ENCODE measurements around the gene PRADC1.
"Not testable (repeated sequence)": the region's sequence is repeated elsewhere in the genome, so short reads cannot be mapped to it uniquely, and the experiment has no call there.

PRADC1 gene

DNA sequence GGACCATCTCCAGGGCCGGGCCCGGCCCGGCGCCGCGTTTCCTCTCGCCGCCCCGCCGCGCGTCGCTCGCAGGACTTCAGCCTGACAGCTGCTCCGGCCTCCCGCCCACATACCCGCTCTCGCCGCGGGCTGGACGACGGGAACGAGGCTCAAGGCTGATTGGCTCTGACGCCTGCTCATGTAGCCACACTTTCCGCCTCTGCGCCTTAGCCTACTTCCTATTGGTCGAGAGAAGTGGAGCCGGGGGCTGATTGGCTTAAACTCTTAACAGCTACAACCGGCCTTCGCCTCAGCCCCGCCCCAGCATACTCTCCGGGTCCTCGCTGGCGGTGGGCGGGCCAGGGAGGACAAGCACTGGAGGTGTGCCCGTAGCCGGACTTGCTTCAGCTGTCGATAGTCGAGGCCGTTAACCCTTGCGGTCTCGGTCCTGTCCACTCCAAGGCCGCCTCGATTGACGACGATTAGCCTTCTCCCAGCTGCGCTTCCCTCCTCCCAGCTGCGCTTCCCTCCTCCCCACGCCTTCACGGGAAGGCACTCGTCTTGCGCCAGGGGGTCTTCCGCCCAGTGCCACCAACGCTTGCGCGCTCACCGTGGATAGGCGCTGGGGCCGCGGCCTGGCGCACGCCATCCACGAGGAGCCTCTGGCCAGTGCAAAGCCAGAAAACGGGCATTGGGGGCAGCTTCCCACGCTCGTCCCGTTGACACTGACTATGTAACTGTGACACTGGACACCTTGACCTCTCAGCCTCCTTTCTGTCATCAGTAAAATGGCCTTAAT is at the start of gene PRADC1:
TSS of gene PRADC1 (minus strand) at position 86 of the 778 bp plus-strand sequence. CDS start at position 7, 79 bp downstream.
- in situ Hi-C loops (cut with HindIII; ENCODE audit: low sequenced_read_pairs): no loop called here

DNA sequence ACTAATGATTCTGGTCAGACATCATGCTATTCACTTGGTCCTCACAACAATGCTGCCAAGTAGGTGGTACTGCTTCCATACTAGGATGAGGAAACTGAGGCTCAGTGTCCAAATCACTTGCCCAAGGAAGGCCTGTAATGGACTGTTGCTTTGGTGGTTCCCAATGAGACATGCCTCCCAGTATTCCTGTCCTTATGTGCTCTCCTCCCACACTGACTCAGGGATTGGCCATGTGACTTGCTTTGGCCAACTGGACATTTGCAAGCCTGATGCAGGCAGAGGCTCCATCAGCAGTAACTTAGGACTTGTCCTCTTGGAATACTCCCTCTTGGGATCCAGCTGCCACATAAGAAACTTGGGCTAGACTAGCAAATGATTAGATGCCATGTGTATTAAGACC is 48.2 kb upstream of the PRADC1 start:
- in situ Hi-C loops (cut with HindIII; ENCODE audit: low sequenced_read_pairs): no loop called here

DNA sequence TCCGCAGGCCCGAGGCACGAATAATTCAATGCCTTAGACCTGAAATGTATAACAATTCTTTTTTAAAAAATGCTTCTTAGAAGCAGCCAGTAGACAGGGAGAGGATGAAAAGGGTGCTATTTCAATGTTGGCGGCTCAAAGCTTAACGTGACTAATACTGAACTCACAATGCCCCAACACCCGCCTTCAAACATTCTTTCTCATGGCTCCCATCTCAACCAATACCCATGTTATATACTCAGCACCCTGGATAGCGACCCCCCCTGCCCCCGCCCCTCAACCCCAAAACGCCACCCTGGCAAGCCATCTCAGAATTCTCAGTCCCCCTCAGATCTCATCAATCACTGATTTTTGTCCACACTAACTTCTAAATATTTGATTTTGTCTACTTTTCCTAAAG is 46.8 kb upstream of the PRADC1 start:
- in situ Hi-C loops (cut with HindIII; ENCODE audit: low sequenced_read_pairs): no loop called here

DNA sequence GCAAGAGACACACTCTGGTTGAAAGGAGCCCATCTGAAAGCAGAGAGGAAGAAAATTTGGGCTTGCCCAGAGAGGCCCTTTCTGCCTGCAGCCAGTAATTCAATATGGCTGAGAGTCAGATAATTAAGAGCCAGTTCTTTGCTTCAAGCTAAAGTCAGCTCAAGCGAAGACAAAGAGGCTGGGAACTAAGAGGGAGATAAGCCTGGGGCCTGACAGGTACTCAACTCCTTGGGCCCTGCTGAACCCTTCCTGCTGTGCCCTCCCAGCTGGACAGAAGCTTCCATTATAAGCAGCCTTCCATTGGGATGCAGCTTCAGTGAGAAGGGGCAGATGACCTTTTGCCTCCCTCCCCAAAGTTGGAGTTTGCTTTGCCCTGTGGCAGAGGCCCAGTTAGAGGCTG is 39.2 kb upstream of the PRADC1 start:
- in situ Hi-C loops (cut with HindIII; ENCODE audit: low sequenced_read_pairs): no loop called here

DNA sequence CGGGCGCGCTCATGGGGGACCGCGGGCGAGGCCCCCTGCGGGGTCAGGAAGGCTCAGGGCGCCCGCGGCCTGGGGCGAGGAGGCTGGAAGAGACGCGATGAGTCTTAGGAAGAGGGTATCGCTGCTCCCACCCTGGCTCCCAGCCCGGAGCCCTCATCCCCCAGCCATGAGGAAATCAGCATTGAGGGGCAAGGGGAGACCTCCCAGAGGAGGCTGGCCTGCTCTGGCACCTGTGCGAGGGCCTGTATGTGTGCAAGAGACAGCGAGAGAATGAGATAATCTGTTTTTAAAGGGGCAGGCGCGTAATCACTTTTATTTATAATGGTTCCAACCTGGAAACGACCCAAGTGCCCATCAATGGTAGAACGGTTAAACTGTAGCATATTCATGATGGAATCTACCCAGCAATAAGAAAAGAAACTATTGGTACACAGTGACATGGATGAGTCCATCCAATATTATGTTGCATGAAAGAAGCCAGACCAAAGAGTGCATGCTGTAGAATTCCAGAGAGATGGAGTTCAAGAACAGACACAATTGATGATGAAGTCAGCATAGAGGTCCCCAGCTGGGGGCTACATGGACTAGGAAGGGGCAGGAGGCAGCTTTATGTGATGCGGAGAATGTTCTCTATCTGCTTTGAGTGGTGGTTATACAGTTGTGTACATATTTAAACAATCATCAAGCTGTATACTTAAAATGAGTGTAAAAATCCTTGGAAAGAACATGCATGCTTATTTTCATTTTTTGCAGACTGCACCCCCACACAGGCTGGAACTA is 36.8 kb upstream of the PRADC1 start:
- in situ Hi-C loops (cut with HindIII; ENCODE audit: low sequenced_read_pairs): no loop called here

DNA sequence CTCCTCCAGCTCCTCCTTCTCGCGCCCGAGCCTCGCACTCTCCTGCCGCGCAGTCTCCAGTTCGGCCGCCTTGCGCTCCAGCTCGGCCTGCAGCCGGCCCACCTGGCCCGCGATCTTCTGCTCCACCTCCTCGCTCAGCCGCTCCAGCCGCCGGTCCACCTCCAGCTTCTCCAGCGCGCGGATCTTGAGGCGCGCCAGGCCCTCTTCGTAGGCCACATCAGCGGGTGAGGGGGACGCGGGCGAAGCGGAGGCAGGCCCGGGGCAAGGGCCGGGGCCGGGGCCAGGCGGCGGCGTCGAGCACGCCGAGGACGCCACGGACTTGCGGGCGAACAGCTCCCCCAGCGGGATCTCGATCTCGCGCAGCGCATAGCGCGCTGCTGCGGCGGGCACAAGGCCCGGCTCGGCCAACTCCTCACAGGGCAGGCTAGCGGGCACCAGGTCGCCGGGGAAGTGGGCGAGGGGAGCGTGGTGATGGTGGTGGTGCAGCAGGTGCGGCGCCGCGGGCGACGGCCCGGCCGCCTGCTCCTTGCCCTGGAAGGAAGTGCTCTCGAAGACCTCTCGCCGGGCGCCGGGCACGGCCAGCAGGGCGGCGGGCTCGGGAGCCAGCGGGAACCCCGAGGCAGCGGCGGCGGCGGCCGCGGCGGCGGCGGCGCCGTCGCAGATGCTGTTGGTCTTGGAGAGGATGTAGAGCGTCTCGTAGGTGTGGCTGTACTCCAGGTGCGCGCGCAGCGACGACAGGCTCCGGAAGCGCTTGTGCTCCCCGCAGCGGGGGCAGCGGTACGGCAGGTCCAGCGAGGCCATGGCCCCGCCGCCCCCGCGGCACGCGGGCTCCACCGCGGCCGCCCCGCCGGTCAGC is 36.0 kb upstream of the PRADC1 start:
- in situ Hi-C loops (cut with HindIII; ENCODE audit: low sequenced_read_pairs): no loop called here

DNA sequence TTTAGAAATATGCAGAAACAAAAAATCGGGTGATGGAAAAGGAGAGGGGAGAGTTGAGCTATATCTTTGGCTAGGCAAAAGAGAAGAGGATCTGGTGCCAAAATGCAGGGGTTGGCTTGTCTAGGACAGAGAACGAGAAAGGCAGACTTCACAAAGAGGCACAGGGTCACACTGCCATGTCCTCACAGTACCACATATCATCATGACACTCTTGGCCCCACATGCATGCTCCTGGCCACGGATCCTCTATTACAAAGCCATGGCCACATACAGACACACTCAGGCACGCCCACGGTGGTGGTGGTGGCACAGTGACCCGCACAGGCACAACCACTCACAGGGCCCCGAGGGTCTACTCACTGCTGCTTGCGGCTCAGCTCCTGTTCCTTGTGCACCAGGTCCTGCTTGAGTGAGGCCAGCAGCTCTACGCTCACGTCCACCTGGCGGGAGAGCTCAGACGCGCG is 35.4 kb upstream of the PRADC1 start:
- in situ Hi-C loops (cut with HindIII; ENCODE audit: low sequenced_read_pairs): no loop called here

DNA sequence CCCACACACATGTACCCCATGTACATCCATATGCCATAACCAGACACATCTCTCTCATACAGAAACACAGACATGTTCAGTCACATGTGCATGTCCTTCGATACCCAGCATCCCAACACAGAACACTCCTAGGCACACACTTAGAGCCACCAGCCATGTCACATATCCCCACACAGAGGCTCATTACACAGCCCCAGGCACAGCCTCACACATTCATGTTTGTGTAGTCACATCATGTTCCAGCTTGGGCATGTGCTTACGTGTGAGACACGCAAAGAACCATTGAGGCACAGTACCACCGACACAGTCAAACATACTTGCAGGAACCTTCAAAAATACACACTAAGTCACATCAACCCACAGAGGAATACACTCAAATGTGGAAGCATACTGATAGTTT is 34.0 kb upstream of the PRADC1 start:
- in situ Hi-C loops (cut with HindIII; ENCODE audit: low sequenced_read_pairs): no loop called here

DNA sequence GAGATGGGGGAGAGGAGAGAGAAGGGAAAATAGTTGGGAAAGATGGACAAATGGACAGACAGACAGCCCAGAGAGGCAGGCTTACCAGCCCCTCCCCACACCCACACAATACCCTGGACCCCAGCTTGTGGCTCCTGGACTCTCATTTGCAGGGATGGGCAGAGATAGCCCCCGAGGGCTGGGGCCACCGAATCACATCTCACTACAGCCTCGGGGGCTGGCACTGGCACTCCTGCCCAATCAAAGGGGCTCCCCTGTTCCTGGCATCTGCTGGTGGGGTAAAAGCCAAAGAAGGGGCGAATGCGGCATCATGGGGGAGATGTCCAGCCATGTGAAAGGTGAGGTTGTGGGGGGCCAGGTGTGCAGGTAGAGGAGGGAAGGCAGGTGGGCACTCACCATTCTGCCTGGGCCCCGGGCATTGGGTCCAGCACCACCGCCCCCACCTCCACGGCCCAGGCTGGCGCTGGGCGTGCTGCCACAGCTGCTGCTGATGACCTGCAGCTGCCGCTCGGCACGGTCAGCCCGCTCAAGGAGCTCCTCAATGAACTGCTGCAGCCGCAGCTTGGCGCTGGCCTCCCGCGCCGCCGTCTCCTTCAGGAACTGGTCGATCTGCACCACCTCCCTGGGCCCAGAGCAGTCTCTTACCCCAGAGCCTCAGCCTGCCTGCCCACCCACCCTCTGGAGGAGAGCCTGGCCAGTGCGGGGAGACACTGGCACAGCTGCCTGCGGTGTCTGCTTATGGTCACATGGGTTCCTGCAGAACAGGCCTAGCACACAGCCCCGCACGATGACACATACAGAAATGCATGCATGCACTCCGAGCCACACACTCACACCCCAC is 33.2 kb upstream of the PRADC1 start:
- in situ Hi-C loops (cut with HindIII; ENCODE audit: low sequenced_read_pairs): no loop called here

DNA sequence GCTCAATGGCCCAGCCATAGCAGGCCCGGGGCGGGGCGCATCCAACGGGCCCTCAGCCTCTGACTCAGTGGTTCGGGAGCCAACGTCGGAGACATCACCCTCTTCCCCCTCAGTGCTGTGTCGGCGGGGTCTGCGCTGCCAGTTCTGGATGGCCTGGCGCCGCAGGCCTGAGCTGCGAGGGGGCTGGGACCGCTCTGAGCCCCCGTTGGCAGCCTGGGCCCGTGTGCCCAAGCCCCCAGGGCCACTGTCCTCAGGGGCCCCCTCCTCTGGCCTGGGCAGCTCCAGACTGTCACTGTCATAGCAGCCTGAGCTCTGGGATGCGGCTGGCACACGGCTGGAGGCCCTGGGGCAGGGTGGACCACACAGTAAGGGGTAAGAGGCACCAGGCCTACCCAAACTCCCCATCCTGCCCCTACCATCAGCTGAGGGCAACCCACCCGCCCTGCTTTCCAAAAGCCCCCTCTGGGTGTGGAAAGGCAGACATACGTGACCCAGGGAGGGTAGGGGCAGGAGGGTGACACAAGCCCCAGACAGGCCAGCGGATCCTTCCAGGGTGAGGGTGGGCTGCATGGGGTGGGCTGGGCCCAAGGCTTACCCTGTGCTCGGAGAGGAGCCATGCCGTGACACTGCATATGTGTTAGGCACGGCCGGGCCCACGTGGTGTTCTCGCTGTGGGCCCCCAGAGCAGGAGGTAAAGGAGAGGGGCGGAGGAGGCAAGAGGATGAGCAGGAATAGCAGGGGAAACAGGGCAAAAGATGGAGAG is 32.4 kb upstream of the PRADC1 start:
- in situ Hi-C loops (cut with HindIII; ENCODE audit: low sequenced_read_pairs): no loop called here

DNA sequence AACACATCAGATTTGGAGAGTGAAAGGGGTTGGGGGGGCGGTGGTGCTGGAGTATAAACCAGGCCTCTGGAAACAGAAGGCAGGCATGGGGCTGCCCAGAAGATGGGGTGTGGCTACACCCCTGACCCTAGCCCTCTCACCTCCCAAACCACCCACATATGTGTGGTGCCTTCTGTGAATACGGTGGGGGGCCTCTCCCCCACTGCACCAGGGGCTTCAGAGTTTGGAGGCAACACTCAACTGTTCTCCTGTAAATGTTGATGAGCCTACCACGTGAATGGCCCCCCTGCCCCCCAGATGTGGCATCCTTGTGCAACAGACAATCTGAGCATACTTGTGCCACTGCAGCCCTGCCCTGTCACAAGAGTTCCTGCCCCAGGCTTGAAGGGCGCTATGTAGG is 31.7 kb upstream of the PRADC1 start:
- in situ Hi-C loops (cut with HindIII; ENCODE audit: low sequenced_read_pairs): no loop called here

DNA sequence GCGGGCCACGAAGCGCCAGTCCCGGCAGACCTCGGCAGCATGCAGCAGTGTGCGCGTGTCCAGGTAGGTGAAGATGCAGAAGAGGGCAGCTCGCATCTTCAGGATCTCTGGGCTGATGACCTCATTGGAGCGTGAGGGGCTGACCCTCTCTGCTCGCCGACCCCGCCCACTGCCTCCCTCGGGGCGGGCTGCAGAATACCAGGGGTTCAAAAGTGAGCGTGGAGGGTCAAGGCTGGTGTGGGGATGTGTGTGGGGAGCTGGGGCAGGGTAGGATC is 31.2 kb upstream of the PRADC1 start:
- in situ Hi-C loops (cut with HindIII; ENCODE audit: low sequenced_read_pairs): no loop called here

DNA sequence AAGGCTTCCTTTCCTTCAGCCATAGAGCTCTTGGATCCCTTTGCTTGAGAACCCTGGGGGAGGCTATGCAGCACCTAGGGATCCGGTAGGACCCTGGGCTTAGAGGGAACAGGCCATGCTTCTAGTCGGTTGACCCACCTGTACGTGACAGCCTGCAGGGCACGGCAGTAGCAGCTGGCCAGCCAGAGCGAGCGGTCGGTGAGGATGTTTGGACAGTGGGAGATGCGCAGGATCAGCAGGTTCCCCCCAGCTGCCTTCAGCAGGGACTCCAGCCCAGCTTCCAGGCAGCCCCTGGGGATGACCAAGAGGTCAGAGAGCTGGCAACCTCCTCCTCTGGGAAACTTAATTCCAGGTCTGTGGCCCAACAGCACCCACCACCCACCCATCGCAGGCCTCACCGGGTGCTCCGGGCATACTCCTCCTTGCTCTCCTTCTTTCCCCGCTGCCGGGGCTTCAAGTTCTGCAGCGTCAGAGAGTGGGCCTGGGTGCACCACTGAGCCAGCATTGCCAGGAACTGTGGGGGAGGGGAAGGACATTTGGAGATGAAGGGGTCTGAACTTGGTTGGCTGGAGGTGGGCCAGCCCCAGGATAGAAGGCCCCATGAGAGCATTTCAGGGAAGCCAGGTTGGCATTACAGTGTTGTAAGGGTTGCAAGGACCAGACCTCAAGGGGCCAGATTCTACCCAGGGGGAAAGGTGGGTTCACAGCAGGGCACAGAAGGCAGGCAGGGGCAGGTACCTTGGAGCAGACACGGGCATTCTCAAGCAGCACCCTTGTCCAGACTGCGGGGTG is 30.7 kb upstream of the PRADC1 start:
- in situ Hi-C loops (cut with HindIII; ENCODE audit: low sequenced_read_pairs): no loop called here

DNA sequence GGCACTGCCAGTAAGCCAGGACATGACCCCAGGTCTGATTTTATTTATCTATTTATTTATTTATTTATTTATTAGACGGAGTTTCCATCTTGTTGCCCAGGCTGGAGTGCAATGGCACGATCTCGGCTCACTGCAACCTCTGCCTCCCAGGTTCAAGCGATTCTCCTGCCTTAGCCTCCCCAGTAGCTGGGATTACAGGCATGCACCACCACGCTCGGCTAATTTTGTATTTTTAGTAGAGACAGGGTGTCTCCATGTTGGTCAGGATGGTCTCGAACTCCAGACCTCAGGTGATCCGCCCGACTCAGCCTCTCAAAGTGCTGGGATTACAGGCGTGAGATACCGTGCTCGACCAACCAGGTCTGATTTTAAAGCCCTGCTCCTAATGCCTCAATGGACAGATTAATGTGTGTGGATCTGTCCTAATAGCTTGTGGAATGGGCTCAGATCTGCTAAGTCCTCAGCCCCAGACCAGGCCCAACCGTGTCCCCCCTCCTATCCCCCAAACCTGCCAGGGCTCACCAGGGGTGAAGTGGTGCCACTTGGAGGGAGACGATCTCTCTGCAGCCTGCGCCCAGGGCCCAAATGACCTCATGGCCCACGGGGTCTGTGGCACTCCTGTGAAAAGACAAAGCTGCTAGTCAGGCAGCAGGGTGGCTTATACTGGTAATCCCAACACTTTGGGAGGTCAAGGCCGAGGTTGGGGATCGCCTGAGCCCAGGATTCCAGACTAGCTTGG is 29.8 kb upstream of the PRADC1 start:
- in situ Hi-C loops (cut with HindIII; ENCODE audit: low sequenced_read_pairs): not testable (repeated sequence)

DNA sequence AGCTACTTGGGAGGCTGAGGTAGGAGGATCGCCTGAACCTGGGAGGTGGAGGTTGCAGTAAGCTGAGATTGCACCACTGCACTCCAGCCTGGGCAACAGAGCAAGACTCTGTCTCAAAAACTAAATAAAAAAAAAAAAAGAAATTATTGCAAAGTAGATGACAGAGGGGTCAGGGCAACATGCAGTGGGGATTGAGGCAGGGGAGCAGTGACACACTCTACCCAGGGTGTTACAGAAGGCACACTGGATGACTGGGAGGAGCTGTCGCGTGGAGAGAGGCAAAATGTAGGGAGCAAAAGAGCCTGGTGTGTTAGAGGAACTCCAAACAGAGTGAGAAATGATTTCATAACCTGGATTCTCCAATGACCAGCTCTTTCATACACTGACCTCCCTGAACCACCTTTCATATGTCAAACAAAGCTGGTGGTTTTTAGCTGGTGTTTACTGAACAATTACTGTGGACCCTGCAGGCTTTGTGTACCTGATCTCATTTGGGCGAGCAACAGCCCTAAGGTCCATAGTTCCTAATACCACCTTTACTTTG is 29.1 kb upstream of the PRADC1 start:
- in situ Hi-C loops (cut with HindIII; ENCODE audit: low sequenced_read_pairs): no loop called here

DNA sequence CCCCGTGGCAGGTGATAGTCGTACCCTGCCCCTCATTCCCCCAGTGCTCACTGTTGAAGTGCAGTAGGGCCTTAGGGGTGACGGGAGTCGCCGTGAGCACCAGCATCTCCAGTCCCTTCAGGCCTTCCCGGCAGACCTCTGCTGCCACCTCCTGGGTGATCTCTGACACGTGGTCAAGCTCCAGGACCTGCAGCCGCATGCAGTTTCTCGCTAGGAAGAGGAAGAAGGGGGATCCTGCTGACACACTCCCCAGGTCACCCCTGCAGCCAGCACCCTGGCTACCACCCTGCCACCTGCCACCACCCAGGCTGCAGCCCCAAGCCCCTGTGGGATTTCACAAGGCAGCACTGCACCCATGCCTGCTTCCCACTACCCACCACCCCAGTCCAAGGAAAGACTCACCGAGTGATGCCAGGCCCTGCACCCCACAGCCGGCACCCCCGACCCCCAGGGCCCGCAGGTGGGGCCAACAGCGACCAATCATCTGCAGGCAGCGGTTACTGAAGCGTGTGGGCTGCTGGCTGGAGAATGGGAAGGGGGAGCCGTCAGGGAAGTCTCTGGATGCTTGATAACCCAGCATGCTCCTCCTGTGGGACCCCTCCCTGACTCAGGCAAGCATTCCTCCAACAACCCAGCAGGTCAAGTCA is 27.4 kb upstream of the PRADC1 start:
- in situ Hi-C loops (cut with HindIII; ENCODE audit: low sequenced_read_pairs): no loop called here

DNA sequence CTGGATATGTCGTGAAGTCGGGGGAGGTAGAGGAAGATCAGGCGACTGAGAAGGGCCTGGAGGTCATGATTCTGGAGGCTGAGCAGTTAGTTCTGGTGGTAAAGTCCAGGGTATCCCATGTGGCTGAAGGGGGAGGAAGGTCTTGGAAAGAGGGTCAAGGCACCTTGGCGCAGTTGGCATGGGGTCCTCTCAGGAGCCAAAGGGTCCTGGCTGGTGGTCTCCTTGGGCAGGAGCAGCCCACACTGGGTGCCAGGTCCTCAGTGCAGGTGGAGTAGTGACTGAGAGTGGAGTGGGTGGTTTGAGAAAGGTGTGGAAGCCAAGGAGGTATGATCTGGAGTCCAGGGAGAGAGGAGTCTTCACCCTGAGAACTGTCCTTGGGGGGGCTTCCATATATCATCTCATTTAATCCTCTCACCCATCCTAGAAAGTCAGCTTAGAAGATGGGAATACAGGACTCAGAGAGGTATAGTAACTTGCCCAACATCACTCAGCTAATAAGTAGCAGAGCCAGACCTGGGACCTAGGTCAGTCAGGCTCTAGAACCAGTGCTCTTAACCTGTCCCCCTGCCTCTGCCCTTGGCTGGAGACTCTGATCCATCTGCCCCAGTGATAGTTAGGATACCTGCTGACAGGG is 26.8 kb upstream of the PRADC1 start:
- in situ Hi-C loops (cut with HindIII; ENCODE audit: low sequenced_read_pairs): no loop called here
